Measurements from ENCODE around the gene CDH20. TPM values are rescaled to one million over a fixed set of nuclear protein-coding genes. Genes with fewer than 3 reads are reported as not detected.
A peak's percentile ranks its signal among the peaks of the same experiment; 100 is the strongest.

The CDH20 gene
- total RNA-seq, 1 donor from 2014 or later = not detected

- no peak overlapping the region for H3K4me3 ChIP-seq
- H3K27me3 ChIP-seq = no peaks in the 10 kb centered on the region
- no peaks in the 10 kb centered on the region for H3K36me3 ChIP-seq
- intact Hi-C loops (cut with DNase I) = no loop called here
- H3K4me1 ChIP-seq = peaks cover 4% of the 10 kb centered on the region
- no peak overlapping the region for H3K27ac ChIP-seq
- no peaks in the 10 kb centered on the region for H3K9me3 ChIP-seq
- DNase-seq (ENCODE audit: extremely low spot score in 2 of 2) = no peak
- TF ChIP-seq POLR2AphosphoS5 (IDR thresholded peaks at IDR 0.05; ENCODE audit: insufficient read depth in 1 of 2, low read depth in 1 of 2) (peak in 1 of 2 donors; percentile 62), CTCF (IDR thresholded peaks at IDR 0.05) (peak; percentile 48 to 76 (median 71)), POLR2A (IDR thresholded peaks at IDR 0.05) (no peak)
Observed at GRCh38 chr18:61551586-61551985, 218.4 kb downstream of the CDH20 start.

GRCh38 chr18:61553045-61553659 lies 219.9 kb downstream of the CDH20 start:
- no peak overlapping the region for H3K27ac ChIP-seq

GRCh38 chr18:61554117-61554776 lies 221.0 kb downstream of the CDH20 start:
- intact Hi-C loops (cut with DNase I) = no loop called here
- no peaks in the 10 kb centered on the region for H3K4me1 ChIP-seq
- H3K4me3 ChIP-seq = no peak overlapping the region
- no peaks in the 10 kb centered on the region for H3K27me3 ChIP-seq
- no peak overlapping the region for H3K27ac ChIP-seq
- H3K36me3 ChIP-seq = no peaks in the 10 kb centered on the region
- H3K9me3 ChIP-seq = no peaks in the 10 kb centered on the region
- TF ChIP-seq POLR2AphosphoS5 (IDR thresholded peaks at IDR 0.05; ENCODE audit: insufficient read depth in 1 of 2, low read depth in 1 of 2) = no peak
- no peak for TF ChIP-seq CTCF (IDR thresholded peaks at IDR 0.05)
- TF ChIP-seq POLR2A (IDR thresholded peaks at IDR 0.05) = no peak
- no peak for DNase-seq (ENCODE audit: extremely low spot score in 2 of 2)

More at GRCh38 chr18:61553045-61553659, 219.9 kb downstream of the CDH20 start:
- intact Hi-C loops (cut with DNase I) = no loop called here
- TF ChIP-seq CTCF (IDR thresholded peaks at IDR 0.05) (no peak), POLR2A (IDR thresholded peaks at IDR 0.05) (no peak), POLR2AphosphoS5 (IDR thresholded peaks at IDR 0.05; ENCODE audit: insufficient read depth in 1 of 2, low read depth in 1 of 2) (no peak)
- no peak overlapping the region for H3K4me3 ChIP-seq
- H3K27me3 ChIP-seq = no peaks in the 10 kb centered on the region
- H3K4me1 ChIP-seq = no peaks in the 10 kb centered on the region
- no peak for DNase-seq (ENCODE audit: extremely low spot score in 2 of 2)
- no peaks in the 10 kb centered on the region for H3K36me3 ChIP-seq
- H3K9me3 ChIP-seq = no peaks in the 10 kb centered on the region

DNA sequence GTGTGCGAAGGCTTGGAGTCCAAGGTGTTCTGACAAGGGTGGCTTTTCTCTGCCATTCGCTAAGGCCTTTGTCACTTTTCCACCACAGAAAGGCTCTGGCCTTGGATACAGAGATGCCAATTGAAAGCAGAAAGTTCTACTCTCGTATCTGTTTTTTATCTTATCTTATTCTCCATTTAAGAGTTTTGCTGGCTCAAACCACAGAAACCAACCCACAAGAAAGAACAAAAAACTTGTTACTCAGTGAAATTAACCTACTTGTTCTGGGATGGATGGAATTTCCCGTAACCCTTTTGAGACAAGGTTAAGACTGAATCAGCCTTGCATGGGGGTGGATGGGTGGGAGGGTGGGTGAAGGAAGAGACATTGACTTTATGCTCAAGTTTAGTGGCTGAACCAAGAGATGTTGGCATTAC lies 221.7 kb downstream of the CDH20 start:
- DNase-seq (ENCODE audit: extremely low spot score in 2 of 2) = no peak
- intact Hi-C loops (cut with DNase I) = no loop called here
- Histone ChIP-seq H3K9me3 (no peaks in the 10 kb centered on the region), H3K4me3 (no peak overlapping the region), H3K27ac (no peak overlapping the region), H3K36me3 (no peaks in the 10 kb centered on the region), H3K4me1 (no peaks in the 10 kb centered on the region), H3K27me3 (no peaks in the 10 kb centered on the region)
- no peak for TF ChIP-seq POLR2AphosphoS5 (IDR thresholded peaks at IDR 0.05; ENCODE audit: insufficient read depth in 1 of 2, low read depth in 1 of 2)
- TF ChIP-seq POLR2A (IDR thresholded peaks at IDR 0.05) = no peak
- TF ChIP-seq CTCF (IDR thresholded peaks at IDR 0.05) = no peak

GRCh38 chr18:61556316-61556715 lies 223.1 kb downstream of the CDH20 start:
- intact Hi-C loops (cut with DNase I) = no loop called here
- H3K27ac ChIP-seq = no peak overlapping the region
- no peaks in the 10 kb centered on the region for H3K27me3 ChIP-seq
- DNase-seq (ENCODE audit: extremely low spot score in 2 of 2) = no peak
- H3K36me3 ChIP-seq = no peaks in the 10 kb centered on the region
- no peaks in the 10 kb centered on the region for H3K9me3 ChIP-seq
- H3K4me3 ChIP-seq = no peak overlapping the region
- TF ChIP-seq POLR2AphosphoS5 (IDR thresholded peaks at IDR 0.05; ENCODE audit: insufficient read depth in 1 of 2, low read depth in 1 of 2) (no peak), CTCF (IDR thresholded peaks at IDR 0.05) (no peak), POLR2A (IDR thresholded peaks at IDR 0.05) (no peak)
- H3K4me1 ChIP-seq = no peaks in the 10 kb centered on the region

Measured in vagina (tissue), 2 donors.